K562 (cell line): ENCODE data around the gene KAT14. TPM values are rescaled to one million over a fixed set of nuclear protein-coding genes. Genes with fewer than 3 reads are reported as not detected.

ENCODE experiments used
- CHAMP1 ChIP-seq: fragments of 450-650 bp; IDR thresholded peaks from 2 replicates; pipeline ENCODE4 v1.6.1; 2016; ENCODE audit warnings: mild to moderate bottlenecking
- E2F6 ChIP-seq, 2 experiments: IDR thresholded peaks; 2 replicates each; pipeline ENCODE4 v1.6.1; 2011; ENCODE audit warnings: borderline replicate concordance in 1 of 2, control low read depth in 1 of 2, low read depth in 1 of 2, low read length in 1 of 2, mild to moderate bottlenecking in 1 of 2, mixed read lengths in 1 of 2, moderate library complexity in 1 of 2; ENCODE audit not compliant: insufficient read depth in 1 of 2, insufficient read length in 1 of 2, poor library complexity in 1 of 2, severe bottlenecking in 1 of 2; ENCODE audit errors: extremely low read depth in 1 of 2
- ETV1 ChIP-seq: fragments of 450-650 bp; conservative IDR thresholded peaks from 2 replicates; pipeline ENCODE4 v1.6.1; 2016; ENCODE audit warnings: missing genetic modification characterization, control low read depth, low read depth, missing compliant biosample characterization
- NFYB ChIP-seq: IDR thresholded peaks from 2 replicates; pipeline ENCODE4 v1.6.1; 2011; ENCODE audit warnings: mild to moderate bottlenecking, moderate library complexity; ENCODE audit not compliant: insufficient read length; ENCODE audit errors: extremely low read depth
- ZNF764 ChIP-seq: fragments of 250-450 bp; sonication (Bioruptor Pico); IDR thresholded peaks from 2 replicates; pipeline ENCODE4 v1.4.0; 2020; ENCODE audit warnings: low read depth, mild to moderate bottlenecking, moderate library complexity
- polyA plus RNA-seq, 8 experiments: library from polyadenylated mRNA; depleted of rRNA in 4 of 8; stranded (reverse) in 5 of 8; unstranded in 3 of 8; fragments of >200 nt; fragmentation: Nextera tagmentation in 2 of 8; fragmentation: Illumina TruSeq in 1 of 8; extraction: Ambion mirVana in 2 of 8; extraction: Trizol in 1 of 8; gene quantifications; 2 replicates each; pipeline versions ENCODE4 v1.2.1 to v1.2.3, GENCODE V29; 2011 to 2014; ENCODE audit warnings: inconsistent platforms in 1 of 8, missing spikeins in 1 of 8
- total RNA-seq, 7 experiments: library from RNA; depleted of rRNA in 6 of 7; stranded (reverse); fragments of >200 nt in 6 of 7; fragmentation: Illumina TruSeq in 2 of 7; extraction: Trizol in 2 of 7; gene quantifications; 2 replicates each; pipeline versions ENCODE4 v1.2.1 to v1.2.3, GENCODE V29; 2011 to 2021; ENCODE audit warnings: low replicate concordance in 1 of 7

Gene KAT14
- total and polyA plus RNA-seq, 9 of the 15 experiments (the other 6 are each of a cell fraction or from before 2014, with no cell fraction given) = 1.7 to 7.2 (median 5.6) TPM

GRCh38 chr20:18138266-18138582 is 561 bp downstream of the KAT14 start (continued):
- TF ChIP-seq CHAMP1 (no peak), NFYB (no peak), ZNF764 (CRISPR knock-in tag) (no peak), ETV1 (tag) (no peak), E2F6 (IDR thresholded peaks at IDR 0.05; ENCODE audit: borderline replicate concordance in 1 of 2, extremely low read depth in 1 of 2, insufficient read depth in 1 of 2, insufficient read length in 1 of 2, low read depth in 1 of 2, low read length in 1 of 2, poor library complexity in 1 of 2, severe bottlenecking in 1 of 2) (no peak)
